D721Med (cell line): ENCODE results near the gene KCNH1.

ENCODE experiments used
- DNase-seq: peaks from one replicate; pipeline ENCODE4 v3.0.0; 2011; ENCODE audit warnings: low spot score; ENCODE audit not compliant: insufficient read length
- FAIRE-seq: peaks from 2 replicates; lab custom pipeline; 2011; peaks lifted over from hg19 to GRCh38; lab: Jason Lieb, UNC
- CTCF ChIP-seq: IDR thresholded peaks from 2 replicates; pipeline ENCODE4 v1.5.1; 2012; ENCODE audit warnings: mild to moderate bottlenecking, control low read depth; ENCODE audit not compliant: insufficient read depth; ENCODE audit errors: missing control alignments

The KCNH1 gene

GRCh38 chr1:211133836-211134669 is at the start of gene KCNH1:
KCNH1 (minus strand) TSS chr1:211134148; CDS start chr1:211133945, 203 bp downstream.
- DNase-seq (peak; percentile 76), FAIRE-seq (peak; percentile 66)
- peak; percentile 96 for TF ChIP-seq CTCF

GRCh38 chr1:211182746-211183145 is 48.8 kb upstream of the KCNH1 start:
- DNase-seq (no peak), FAIRE-seq (no peak)
- TF ChIP-seq CTCF, result no peak

- FAIRE-seq (peak; percentile 53), DNase-seq (no peak)
- no peak for TF ChIP-seq CTCF
Measured at GRCh38 chr1:211174375-211174774, 40.4 kb upstream of the KCNH1 start.

GRCh38 chr1:211172657-211173056 is 38.7 kb upstream of the KCNH1 start:
- no peak for DNase-seq
- no peak for TF ChIP-seq CTCF
- FAIRE-seq, result no peak

GRCh38 chr1:211169353-211169752 is 35.4 kb upstream of the KCNH1 start:
- no peak for FAIRE-seq
- DNase-seq, result no peak
- TF ChIP-seq CTCF, result no peak

- DNase-seq, result no peak
- FAIRE-seq, result no peak
- TF ChIP-seq CTCF, result no peak
Measured at GRCh38 chr1:211158866-211159265, 24.9 kb upstream of the KCNH1 start.

GRCh38 chr1:211155040-211155439 is 21.1 kb upstream of the KCNH1 start:
- FAIRE-seq, result no peak
- no peak for TF ChIP-seq CTCF
- DNase-seq, result no peak
